ENCODE measurements around the gene LDB3. TPM values are rescaled to one million over a fixed set of nuclear protein-coding genes. Genes with fewer than 3 reads are reported as not detected.

The LDB3 gene
- total RNA-seq, 6 donors from 2014 or later, result 0.67 to 2.1 (median 1.1) TPM

DNA sequence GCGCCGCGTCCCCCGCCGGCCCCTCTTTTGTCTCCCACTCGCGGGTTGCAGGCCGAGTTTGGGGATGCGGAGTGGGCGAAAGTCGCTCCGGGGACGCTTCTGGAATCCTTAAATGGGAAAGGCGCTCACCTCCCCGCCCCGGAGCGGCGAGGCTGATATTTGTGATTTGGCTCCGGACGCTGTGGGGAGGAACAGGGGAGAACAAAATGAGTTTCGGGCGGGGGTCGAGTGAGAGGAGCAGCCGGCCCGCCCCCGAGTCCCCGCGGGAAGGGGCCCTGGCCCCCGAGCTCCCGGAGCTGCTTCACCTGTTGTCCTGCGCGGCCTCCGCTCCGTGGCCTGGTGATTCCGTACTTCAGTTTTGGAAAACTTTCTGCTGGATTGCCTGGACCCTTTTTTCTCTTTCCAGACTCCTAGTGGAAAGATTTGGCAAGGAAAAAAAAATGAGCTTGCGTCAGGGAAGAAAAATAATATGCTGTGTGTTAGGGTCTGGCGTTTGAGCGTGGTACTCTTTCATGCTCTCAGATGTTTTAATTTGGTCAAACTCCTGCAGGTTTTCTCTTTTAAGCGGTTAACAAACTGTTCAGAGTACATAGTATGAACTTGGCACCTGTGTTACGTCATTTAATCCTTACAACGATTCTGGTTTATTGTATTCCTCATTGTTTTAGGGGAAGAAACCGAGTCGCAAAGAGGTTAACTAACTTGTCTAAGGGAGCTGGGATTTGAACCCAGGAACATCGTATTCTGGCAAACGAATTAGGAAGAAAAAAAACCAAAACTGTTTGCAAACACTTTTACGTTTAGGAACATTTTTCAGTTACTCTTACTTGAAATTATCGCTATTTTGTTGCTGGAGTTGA lies 89.0 kb downstream of the LDB3 start:
- TF ChIP-seq EP300 (IDR thresholded peaks at IDR 0.05), result no peak
- TF ChIP-seq, protein P1, sequence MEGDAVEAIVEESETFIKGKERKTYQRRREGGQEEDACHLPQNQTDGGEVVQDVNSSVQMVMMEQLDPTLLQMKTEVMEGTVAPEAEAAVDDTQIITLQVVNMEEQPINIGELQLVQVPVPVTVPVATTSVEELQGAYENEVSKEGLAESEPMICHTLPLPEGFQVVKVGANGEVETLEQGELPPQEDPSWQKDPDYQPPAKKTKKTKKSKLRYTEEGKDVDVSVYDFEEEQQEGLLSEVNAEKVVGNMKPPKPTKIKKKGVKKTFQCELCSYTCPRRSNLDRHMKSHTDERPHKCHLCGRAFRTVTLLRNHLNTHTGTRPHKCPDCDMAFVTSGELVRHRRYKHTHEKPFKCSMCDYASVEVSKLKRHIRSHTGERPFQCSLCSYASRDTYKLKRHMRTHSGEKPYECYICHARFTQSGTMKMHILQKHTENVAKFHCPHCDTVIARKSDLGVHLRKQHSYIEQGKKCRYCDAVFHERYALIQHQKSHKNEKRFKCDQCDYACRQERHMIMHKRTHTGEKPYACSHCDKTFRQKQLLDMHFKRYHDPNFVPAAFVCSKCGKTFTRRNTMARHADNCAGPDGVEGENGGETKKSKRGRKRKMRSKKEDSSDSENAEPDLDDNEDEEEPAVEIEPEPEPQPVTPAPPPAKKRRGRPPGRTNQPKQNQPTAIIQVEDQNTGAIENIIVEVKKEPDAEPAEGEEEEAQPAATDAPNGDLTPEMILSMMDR (IDR thresholded peaks at IDR 0.05), result peak in 2 of 6 experiments; percentile 31 to 55
- TF ChIP-seq POLR2A (IDR thresholded peaks at IDR 0.05), result peak in 1 of 4 donors; percentile 16
- no peaks in the 10 kb centered on the region for H3K36me3 ChIP-seq
- H3K4me1 ChIP-seq, result peaks cover 3 to 29% (median 14%) of the 10 kb centered on the region in 4 donors
- ATAC-seq (ENCODE audit: low FRiP score in 2 of 2) (peak in 1 of 2 donors; percentile 4), DNase-seq (peak in 1 of 2 donors; percentile 26)
- WGBS, 2 donors, result 4 to 7% methylated on average over 27 to 43 of the region's 47 CpGs
- H3K9me3 ChIP-seq, result no peaks in the 10 kb centered on the region
- peak overlapping the region; percentile 51 to 83 (median 74) for H3K4me3 ChIP-seq
- peak overlapping the region; percentile 87 to 95 (median 94) for H3K27ac ChIP-seq
- peaks cover 0 to 15% (median 3%) of the 10 kb centered on the region in 4 donors for H3K27me3 ChIP-seq

DNA sequence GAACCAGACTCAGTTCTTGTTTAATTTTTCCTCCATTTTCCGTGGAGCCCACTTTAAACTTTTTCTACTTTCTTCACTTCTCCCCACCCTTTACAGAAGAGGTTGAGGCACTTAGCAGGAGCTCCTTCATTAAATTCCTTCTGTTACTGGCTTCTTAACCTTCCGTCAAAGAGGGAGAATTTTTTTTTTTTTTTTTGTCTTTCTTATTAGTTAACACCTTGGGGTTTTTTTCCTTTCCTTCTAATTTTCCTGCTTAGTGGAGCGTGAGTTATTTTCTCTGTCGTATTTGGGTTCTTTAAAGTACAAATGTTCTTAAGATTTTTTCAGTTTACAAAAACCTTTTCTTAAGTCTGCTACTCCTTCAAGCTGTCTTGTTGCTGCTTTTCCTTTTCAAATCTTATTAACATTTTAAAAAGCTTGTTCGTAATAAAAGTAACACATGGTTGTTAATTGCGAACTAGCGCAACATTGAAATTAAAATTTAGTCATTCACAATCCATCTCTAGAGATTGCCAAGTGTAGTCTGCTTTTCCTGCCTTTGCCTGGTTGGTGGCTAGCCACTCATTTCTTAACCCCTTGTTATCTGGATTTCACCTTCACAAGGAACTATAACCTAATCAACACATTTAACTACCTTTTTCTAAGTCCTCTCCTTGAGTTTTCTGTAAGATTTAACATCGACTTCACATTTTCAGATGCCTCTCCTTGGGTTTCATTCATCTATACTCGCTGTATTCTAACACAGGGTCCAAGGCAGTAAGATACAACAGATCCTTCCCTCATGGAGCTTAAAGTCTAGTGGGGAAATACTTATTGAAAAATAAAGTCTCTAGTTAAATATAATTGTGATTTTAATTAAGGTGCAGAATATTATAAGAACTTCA lies 90.1 kb downstream of the LDB3 start:
- H3K27ac ChIP-seq, result peak overlapping the region; percentile 87 to 95 (median 94)
- DNase-seq, result no peak

DNA sequence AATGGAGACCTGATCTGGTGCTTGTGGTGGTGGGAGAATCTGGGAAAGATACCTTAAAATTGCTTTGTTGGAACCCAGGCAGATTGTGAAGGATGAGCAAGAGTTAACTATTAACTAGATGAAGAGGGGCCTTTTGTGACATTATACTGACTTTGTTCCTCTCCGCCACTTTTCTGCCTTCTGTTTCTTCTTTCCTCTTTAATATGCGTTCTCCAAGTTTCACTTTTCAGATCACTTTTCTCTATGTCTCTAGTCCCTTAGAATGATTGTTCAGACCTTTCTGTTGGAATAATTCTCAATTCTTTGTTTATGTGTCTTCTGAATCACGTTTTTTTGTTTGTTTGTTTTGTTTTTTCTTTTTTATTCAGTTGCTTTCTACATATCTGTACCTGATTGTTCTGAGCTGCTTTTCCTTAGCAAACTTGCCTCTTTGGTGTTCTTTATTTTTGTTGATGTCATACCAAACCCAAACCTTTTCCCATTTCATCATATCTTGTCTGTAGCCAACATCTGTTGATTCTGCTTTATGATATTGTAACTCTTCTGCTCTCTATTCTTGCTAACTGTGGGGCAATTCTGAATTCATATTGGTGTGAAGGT lies 90.9 kb downstream of the LDB3 start:
- Histone ChIP-seq H3K27me3 (peaks cover 0 to 15% (median 3%) of the 10 kb centered on the region in 4 donors), H3K36me3 (no peaks in the 10 kb centered on the region), H3K9me3 (no peaks in the 10 kb centered on the region), H3K4me1 (peaks cover 3 to 29% (median 14%) of the 10 kb centered on the region in 4 donors), H3K4me3 (peak overlapping the region in 2 of 4 donors; percentile 74 to 75), H3K27ac (no peak overlapping the region)
- ATAC-seq (ENCODE audit: low FRiP score in 2 of 2), result no peak
- WGBS, 2 donors, result 31 to 33% methylated on average over 3 of the region's 3 CpGs
- no peak for TF ChIP-seq POLR2AphosphoS5 (IDR thresholded peaks at IDR 0.05)
- no peak for TF ChIP-seq EP300 (IDR thresholded peaks at IDR 0.05)
- TF ChIP-seq POLR2A (IDR thresholded peaks at IDR 0.05), result no peak
- TF ChIP-seq, protein P1 (IDR thresholded peaks at IDR 0.05), result no peak
- no peak for DNase-seq

More for the DNA sequence above, 90.1 kb downstream of the LDB3 start:
- H3K4me3 ChIP-seq, result peak overlapping the region in 3 of 4 donors; percentile 74 to 83 (median 75)
- ATAC-seq (ENCODE audit: low FRiP score in 2 of 2), result no peak
- no peaks in the 10 kb centered on the region for H3K36me3 ChIP-seq
- H3K27me3 ChIP-seq, result peaks cover 0 to 15% (median 3%) of the 10 kb centered on the region in 4 donors
- 30% methylated on average over 9 of the region's 9 CpGs for WGBS, 2 donors
- TF ChIP-seq POLR2A (IDR thresholded peaks at IDR 0.05), result no peak
- TF ChIP-seq EP300 (IDR thresholded peaks at IDR 0.05), result no peak
- no peak for TF ChIP-seq POLR2AphosphoS5 (IDR thresholded peaks at IDR 0.05)
- TF ChIP-seq, protein P1 (IDR thresholded peaks at IDR 0.05), result no peak
- peaks cover 3 to 29% (median 14%) of the 10 kb centered on the region in 4 donors for H3K4me1 ChIP-seq
- no peaks in the 10 kb centered on the region for H3K9me3 ChIP-seq

DNA sequence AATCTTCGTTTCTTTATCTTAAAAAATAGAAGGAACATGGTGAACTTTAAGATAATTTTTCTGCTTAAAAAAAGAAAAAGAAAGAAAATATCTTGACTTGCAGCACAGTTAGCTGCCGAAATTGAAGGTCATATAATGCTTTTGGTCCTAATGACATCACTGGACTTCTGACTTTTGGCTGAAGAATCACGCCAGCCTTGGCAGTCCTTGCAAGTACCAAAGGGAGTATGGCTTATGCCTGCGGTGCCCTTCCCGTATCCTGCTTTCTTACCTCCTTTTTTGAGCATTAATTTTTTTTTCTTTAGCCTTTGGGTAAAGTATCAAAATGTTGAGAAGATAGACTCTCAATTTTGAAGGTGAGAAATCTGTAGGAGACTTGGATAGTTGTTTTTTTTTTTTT lies 95.1 kb downstream of the LDB3 start:
- H3K27ac ChIP-seq, result no peak overlapping the region
- 83% methylated on average over 5 of the region's 5 CpGs for WGBS, 2 donors
- no peaks in the 10 kb centered on the region for H3K9me3 ChIP-seq
- TF ChIP-seq POLR2A (IDR thresholded peaks at IDR 0.05) (no peak), POLR2AphosphoS5 (IDR thresholded peaks at IDR 0.05) (no peak)
- H3K4me1 ChIP-seq, result peaks cover 0 to 2% (median 0%) of the 10 kb centered on the region in 4 donors
- no peaks in the 10 kb centered on the region for H3K27me3 ChIP-seq
- DNase-seq (no peak), ATAC-seq (ENCODE audit: low FRiP score in 2 of 2) (no peak)
- H3K4me3 ChIP-seq, result no peak overlapping the region
- no peaks in the 10 kb centered on the region for H3K36me3 ChIP-seq

Measured in upper lobe of left lung (tissue), 6 donors.